KMS-11 (cell line): ENCODE measurements around the gene AHCY.
"Not testable (repeated sequence)": the region's sequence is repeated elsewhere in the genome, so short reads cannot be mapped to it uniquely, and the experiment has no call there.

ENCODE experiments used
- H2AFZ ChIP-seq: fragments of 200-600 bp; sonication (generic); 2 replicates; pipeline ENCODE4 v1.6.1; 2016; ENCODE audit warnings: antibody characterized with exemption, mixed run types, low read depth
- H3K27ac ChIP-seq: fragments of 200-600 bp; sonication (generic); 2 replicates; pipeline ENCODE4 v1.6.1; 2016; ENCODE audit warnings: mild to moderate bottlenecking, mixed run types
- H3K27me3 ChIP-seq: fragments of 200-600 bp; sonication (generic); 2 replicates; pipeline ENCODE4 v1.6.1; 2017; ENCODE audit warnings: mild to moderate bottlenecking, low read depth, mixed run types, moderate library complexity; ENCODE audit not compliant: insufficient read depth
- H3K36me3 ChIP-seq: fragments of 200-600 bp; sonication (generic); 2 replicates; pipeline ENCODE4 v1.6.1; 2017; ENCODE audit warnings: mild to moderate bottlenecking, mixed run types; ENCODE audit not compliant: insufficient read depth
- H3K4me1 ChIP-seq: fragments of 200-600 bp; sonication (generic); 2 replicates; pipeline ENCODE4 v1.6.1; 2016; ENCODE audit warnings: mild to moderate bottlenecking, low read depth, mixed run types; ENCODE audit not compliant: poor library complexity, severe bottlenecking
- H3K4me2 ChIP-seq: fragments of 200-600 bp; sonication (generic); 2 replicates; pipeline ENCODE4 v1.7.0; 2016; ENCODE audit warnings: mild to moderate bottlenecking, mixed run types
- H3K4me3 ChIP-seq: fragments of 200-600 bp; sonication (generic); IDR thresholded peaks from 2 replicates; pipeline ENCODE4 v1.6.1; 2017; ENCODE audit warnings: low read depth, low read length, mixed read lengths; ENCODE audit not compliant: insufficient read depth
- H3K79me2 ChIP-seq: fragments of 200-600 bp; sonication (generic); 2 replicates; pipeline ENCODE4 v1.6.1; 2016; ENCODE audit warnings: low read depth, mixed run types; ENCODE audit not compliant: insufficient read depth
- H3K9ac ChIP-seq: fragments of 200-600 bp; sonication (generic); 2 replicates; pipeline ENCODE4 v1.6.1; 2016; ENCODE audit warnings: mild to moderate bottlenecking, mixed run types
- H4K20me1 ChIP-seq: fragments of 200-600 bp; sonication (generic); 2 replicates; pipeline ENCODE4 v1.6.1; 2016; ENCODE audit warnings: mild to moderate bottlenecking, mixed run types; ENCODE audit not compliant: insufficient read depth
- CTCF ChIP-seq: fragments of 200-600 bp; sonication (generic); conservative IDR thresholded peaks from 2 replicates; pipeline ENCODE4 v1.6.1; 2017; ENCODE audit warnings: low read depth, mild to moderate bottlenecking, antibody characterized with exemption, low read length, moderate library complexity, mixed read lengths

AHCY gene

GRCh38 chr20:34302723-34303533, at the start of gene AHCY:
Gene AHCY, minus strand, starts transcription at chr20:34303355. Its CDS starts 85 bp downstream, at chr20:34303270.
- peaks cover 27% of the 10 kb centered on the region for H3K4me1 ChIP-seq
- H3K79me2 ChIP-seq, result peaks cover 39% of the 10 kb centered on the region
- H3K4me2 ChIP-seq, result peak within 1 kb of the TSS; percentile 84
- peak; percentile 33; the same call in 1 of the 2 replicates for TF ChIP-seq CTCF
- peak within 1 kb of the TSS; percentile 97 for H3K9ac ChIP-seq
- H3K4me3 ChIP-seq, result peak within 1 kb of the TSS; percentile 47
- peak within 1 kb of the TSS; percentile 79 for H3K27ac ChIP-seq
- H3K36me3 ChIP-seq, result no peaks in the 10 kb centered on the region; the same call in 1 of the 2 replicates
- H3K27me3 ChIP-seq, result no peaks in the 10 kb centered on the region
- no peaks in the 10 kb centered on the region for H4K20me1 ChIP-seq
- H2AFZ ChIP-seq, result peak within 1 kb of the TSS; percentile 83

DNA sequence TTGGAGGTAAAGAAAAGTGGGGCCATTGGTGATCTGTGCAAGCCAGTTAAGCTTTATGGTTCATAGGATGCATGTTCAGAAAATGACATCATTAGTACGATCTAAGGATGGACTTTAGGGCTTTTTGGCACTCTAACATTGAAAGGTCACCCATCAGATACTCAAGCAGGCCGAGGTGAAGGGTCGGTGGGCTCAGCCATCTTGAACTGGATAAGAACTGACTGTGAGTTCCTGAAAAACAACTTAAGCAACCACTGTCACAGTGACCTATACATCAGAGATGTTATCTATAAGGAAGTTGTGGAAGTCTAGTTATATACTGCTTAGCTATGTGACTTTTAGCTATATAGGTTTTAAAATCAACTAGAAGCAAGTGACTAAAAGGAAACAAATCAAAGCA, 46.9 kb upstream of the AHCY start:
- Histone ChIP-seq H3K27ac (no peak overlapping the region), H3K27me3 (no peaks in the 10 kb centered on the region), H3K4me3 (no peak overlapping the region), H3K9ac (no peak overlapping the region), H4K20me1 (no peaks in the 10 kb centered on the region), H3K4me2 (no peak overlapping the region), H3K4me1 (no peaks in the 10 kb centered on the region), H3K36me3 (no peaks in the 10 kb centered on the region), H3K79me2 (no peaks in the 10 kb centered on the region), H2AFZ (no peak overlapping the region)
- TF ChIP-seq CTCF, result no peak

GRCh38 chr20:34347571-34347970, 44.4 kb upstream of the AHCY start:
- no peaks in the 10 kb centered on the region for H3K4me1 ChIP-seq
- H3K79me2 ChIP-seq, result no peaks in the 10 kb centered on the region
- no peak overlapping the region for H3K4me3 ChIP-seq
- H4K20me1 ChIP-seq, result no peaks in the 10 kb centered on the region
- H3K27me3 ChIP-seq, result no peaks in the 10 kb centered on the region
- no peak overlapping the region for H3K9ac ChIP-seq
- no peak overlapping the region for H3K4me2 ChIP-seq
- no peak for TF ChIP-seq CTCF
- no peaks in the 10 kb centered on the region for H3K36me3 ChIP-seq
- no peak overlapping the region for H3K27ac ChIP-seq
- no peak overlapping the region for H2AFZ ChIP-seq

- H3K9ac ChIP-seq, H4K20me1 ChIP-seq, H3K27ac ChIP-seq, H3K27me3 ChIP-seq, H3K4me1 ChIP-seq, H3K4me3 ChIP-seq, H3K36me3 ChIP-seq, H2AFZ ChIP-seq, H3K79me2 ChIP-seq, H3K4me2 ChIP-seq: not testable (repeated sequence)
Measured at GRCh38 chr20:34346533-34346865, 43.3 kb upstream of the AHCY start.

- not testable (repeated sequence) for H3K9ac ChIP-seq, H3K36me3 ChIP-seq, H3K4me3 ChIP-seq, H3K27ac ChIP-seq, H2AFZ ChIP-seq, H3K4me1 ChIP-seq, H3K79me2 ChIP-seq, H3K27me3 ChIP-seq, H4K20me1 ChIP-seq, H3K4me2 ChIP-seq
Measured at GRCh38 chr20:34345839-34346532, 42.8 kb upstream of the AHCY start.
